WTC11 (cell line): ENCODE data around the gene DDX10. TPM values are rescaled to one million over a fixed set of nuclear protein-coding genes. Genes with fewer than 3 reads are reported as not detected.

Source experiments
- ATAC-seq: fragments of 200-7000 bp; cut with Tn5 transposase; 2 replicates; pipeline ENCODE4 v1.10.0; 2021; ENCODE audit warnings: mild to moderate bottlenecking, moderate library complexity
- CTCF ChIA-PET: fragments of 300-600 bp; sonication (Branson Sonifier 250); formaldehyde crosslinking; loops from one replicate; lab custom pipeline; 2021; ENCODE audit warnings: antibody characterized with exemption; lab: Charles Lee
- POLR2A ChIA-PET: fragments of 350-600 bp; sonication (Branson Sonifier 250); formaldehyde crosslinking; loops from one replicate; lab custom pipeline; 2021; ENCODE audit warnings: antibody characterized with exemption; lab: Charles Lee
- DNase-seq: peaks from one replicate; pipeline ENCODE4 v3.0.0; 2021; ENCODE audit warnings: low spot score
- H3K27ac Mint-ChIP-seq: 2 replicates; pipeline ENCODE4 v1.8.0; 2021; ENCODE audit warnings: mixed read lengths
- H3K27me3 Mint-ChIP-seq: 2 replicates; pipeline ENCODE4 v1.8.0; 2021; ENCODE audit warnings: low read depth, mild to moderate bottlenecking, moderate library complexity, mixed read lengths
- H3K36me3 Mint-ChIP-seq: 2 replicates; pipeline ENCODE4 v1.8.0; 2021; ENCODE audit warnings: mixed read lengths
- H3K4me1 Mint-ChIP-seq: 2 replicates; pipeline ENCODE4 v1.8.0; 2022; ENCODE audit warnings: mixed read lengths
- H3K4me3 Mint-ChIP-seq: 2 replicates; pipeline ENCODE4 v1.8.0; 2021; ENCODE audit warnings: mild to moderate bottlenecking, moderate library complexity, mixed read lengths
- H3K9me3 Mint-ChIP-seq: 2 replicates; pipeline ENCODE4 v1.8.0; 2021; ENCODE audit warnings: mixed read lengths
- CBFB ChIP-seq: sonication (generic); formaldehyde crosslinking; IDR thresholded peaks from 2 replicates; pipeline ENCODE4 v1.8.1; 2022; ENCODE audit warnings: mild to moderate bottlenecking, low read depth, missing genetic modification reagents
- ETV6 ChIP-seq: sonication (generic); formaldehyde crosslinking; IDR thresholded peaks from 2 replicates; pipeline ENCODE4 v1.8.1; 2022; ENCODE audit warnings: mild to moderate bottlenecking, missing genetic modification reagents
- GABPB1 ChIP-seq: sonication (generic); formaldehyde crosslinking; IDR thresholded peaks from 2 replicates; pipeline ENCODE4 v1.8.1; 2023; ENCODE audit warnings: mild to moderate bottlenecking, missing genetic modification reagents
- JUN ChIP-seq: sonication (generic); formaldehyde crosslinking; IDR thresholded peaks from 2 replicates; pipeline ENCODE4 v1.8.0; 2023; ENCODE audit warnings: mild to moderate bottlenecking, missing genetic modification reagents
- MYBL2 ChIP-seq: sonication (generic); formaldehyde crosslinking; IDR thresholded peaks from 2 replicates; pipeline ENCODE4 v1.8.1; 2023; ENCODE audit warnings: mild to moderate bottlenecking, moderate library complexity, missing genetic modification reagents
- NFYB ChIP-seq: sonication (generic); formaldehyde crosslinking; conservative IDR thresholded peaks from 2 replicates; pipeline ENCODE4 v1.8.0; 2022; ENCODE audit warnings: low read depth, missing genetic modification reagents
- NR1H2 ChIP-seq: sonication (generic); formaldehyde crosslinking; IDR thresholded peaks from 2 replicates; pipeline ENCODE4 v1.9.0; 2021; ENCODE audit warnings: mild to moderate bottlenecking, moderate library complexity, missing genetic modification reagents
- RELA ChIP-seq: sonication (generic); formaldehyde crosslinking; IDR thresholded peaks from 2 replicates; pipeline ENCODE4 v1.8.1; 2022; ENCODE audit warnings: missing genetic modification reagents, mild to moderate bottlenecking, borderline replicate concordance
- RORB ChIP-seq: fragments of 250-450 bp; sonication (Bioruptor Pico); IDR thresholded peaks from 2 replicates; pipeline ENCODE4 v1.9.0; 2021; ENCODE audit warnings: mild to moderate bottlenecking
- SMAD3 ChIP-seq: sonication (generic); formaldehyde crosslinking; IDR thresholded peaks from 2 replicates; pipeline ENCODE4 v1.8.0; 2022; ENCODE audit warnings: missing genetic modification reagents, mild to moderate bottlenecking, borderline replicate concordance
- ZBTB21 ChIP-seq: sonication (generic); formaldehyde crosslinking; IDR thresholded peaks from 2 replicates; pipeline ENCODE4 v1.8.1; 2023; ENCODE audit warnings: mild to moderate bottlenecking, missing genetic modification reagents, borderline replicate concordance
- ZNF219 ChIP-seq: sonication (generic); formaldehyde crosslinking; IDR thresholded peaks from 2 replicates; pipeline ENCODE4 v1.8.0; 2023; ENCODE audit warnings: missing genetic modification reagents, mild to moderate bottlenecking, borderline replicate concordance
- ZNF317 ChIP-seq: sonication (generic); formaldehyde crosslinking; IDR thresholded peaks from 2 replicates; pipeline ENCODE4 v1.8.1; 2023; ENCODE audit warnings: low read depth, mild to moderate bottlenecking, moderate library complexity, missing genetic modification reagents, borderline replicate concordance
- ZNF423 ChIP-seq: fragments of 250-450 bp; sonication (Bioruptor Pico); IDR thresholded peaks from 2 replicates; pipeline ENCODE4 v2.1.2; 2022; ENCODE audit warnings: mild to moderate bottlenecking, moderate library complexity
- ZNF671 ChIP-seq: fragments of 250-450 bp; sonication (Bioruptor Pico); IDR thresholded peaks from 2 replicates; pipeline ENCODE4 v1.8.0; 2021; ENCODE audit warnings: mild to moderate bottlenecking
- total RNA-seq: library from RNA; stranded (reverse); gene quantifications from 3 replicates; pipeline ENCODE4 v1.2.3, GENCODE V29; 2021
- TF ChIP-seq, protein P1 (sequence below): sonication (generic); formaldehyde crosslinking; IDR thresholded peaks from 2 replicates; pipeline ENCODE4 v1.8.0; 2023; ENCODE audit warnings: missing genetic modification reagents, mild to moderate bottlenecking, borderline replicate concordance
- TF ChIP-seq, protein P2 (sequence below): sonication (generic); formaldehyde crosslinking; IDR thresholded peaks from 2 replicates; pipeline ENCODE4 v1.8.1; 2022; ENCODE audit warnings: mild to moderate bottlenecking, moderate library complexity, missing genetic modification reagents
- TF ChIP-seq, protein P3 (sequence below): sonication (generic); formaldehyde crosslinking; IDR thresholded peaks from 2 replicates; pipeline ENCODE4 v1.8.1; 2022; ENCODE audit warnings: missing genetic modification reagents, borderline replicate concordance
- TF ChIP-seq, protein P4 (sequence below): sonication (generic); formaldehyde crosslinking; IDR thresholded peaks from 2 replicates; pipeline ENCODE4 v1.8.1; 2023; ENCODE audit warnings: mild to moderate bottlenecking, missing genetic modification reagents, moderate library complexity
- TF ChIP-seq, protein P5 (sequence below): sonication (generic); formaldehyde crosslinking; conservative IDR thresholded peaks from 2 replicates; pipeline ENCODE4 v1.8.1; 2022; ENCODE audit warnings: mild to moderate bottlenecking, missing genetic modification reagents
- TF ChIP-seq, protein P6 (sequence below): sonication (generic); formaldehyde crosslinking; IDR thresholded peaks from 2 replicates; pipeline ENCODE4 v1.8.0; 2022; ENCODE audit warnings: mild to moderate bottlenecking, missing genetic modification reagents
- TF ChIP-seq, protein P7 (sequence below): sonication (generic); formaldehyde crosslinking; IDR thresholded peaks from 2 replicates; pipeline ENCODE4 v1.8.0; 2022; ENCODE audit warnings: mild to moderate bottlenecking, missing genetic modification reagents

DDX10 gene
- total RNA-seq, 1 experiment from 2014 or later, result 56.8 TPM

DNA sequence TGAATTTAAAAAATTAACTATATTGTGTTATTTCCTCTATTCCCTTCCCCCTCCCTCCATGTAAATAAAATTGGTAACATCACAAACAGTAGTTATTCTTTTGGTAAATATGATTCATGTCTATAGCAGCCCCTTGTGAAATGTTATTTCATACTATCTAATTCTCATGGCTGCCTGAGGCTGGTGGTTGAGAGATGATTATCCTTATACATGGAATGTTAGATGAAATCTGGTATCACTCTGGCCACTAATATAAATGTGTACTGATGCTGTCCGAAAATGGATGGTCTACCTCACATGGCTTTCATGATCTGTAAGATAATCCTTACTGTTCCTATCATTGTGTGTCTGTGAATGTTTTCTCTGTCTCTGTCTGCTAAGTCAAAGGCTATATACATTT, 46.3 kb upstream of the DDX10 start:
- no peak for DNase-seq
- Mint-ChIP-seq H3K4me1 (peaks cover 8% of the 10 kb centered on the region), H3K36me3 (no peaks in the 10 kb centered on the region), H3K4me3 (no peak overlapping the region), H3K9me3 (no peaks in the 10 kb centered on the region), H3K27me3 (no peaks in the 10 kb centered on the region), H3K27ac (no peak overlapping the region)
- CTCF ChIA-PET, result no interaction called here
- TF ChIP-seq SMAD3 (CRISPR knock-in tag) (no peak), ETV6 (CRISPR knock-in tag) (no peak), RELA (CRISPR knock-in tag) (no peak), JUN (CRISPR knock-in tag) (no peak), ZNF317 (no peak), GABPB1 (CRISPR knock-in tag) (no peak), ZNF423 (no peak), NR1H2 (CRISPR knock-in tag) (no peak)
- TF ChIP-seq, protein P1, sequence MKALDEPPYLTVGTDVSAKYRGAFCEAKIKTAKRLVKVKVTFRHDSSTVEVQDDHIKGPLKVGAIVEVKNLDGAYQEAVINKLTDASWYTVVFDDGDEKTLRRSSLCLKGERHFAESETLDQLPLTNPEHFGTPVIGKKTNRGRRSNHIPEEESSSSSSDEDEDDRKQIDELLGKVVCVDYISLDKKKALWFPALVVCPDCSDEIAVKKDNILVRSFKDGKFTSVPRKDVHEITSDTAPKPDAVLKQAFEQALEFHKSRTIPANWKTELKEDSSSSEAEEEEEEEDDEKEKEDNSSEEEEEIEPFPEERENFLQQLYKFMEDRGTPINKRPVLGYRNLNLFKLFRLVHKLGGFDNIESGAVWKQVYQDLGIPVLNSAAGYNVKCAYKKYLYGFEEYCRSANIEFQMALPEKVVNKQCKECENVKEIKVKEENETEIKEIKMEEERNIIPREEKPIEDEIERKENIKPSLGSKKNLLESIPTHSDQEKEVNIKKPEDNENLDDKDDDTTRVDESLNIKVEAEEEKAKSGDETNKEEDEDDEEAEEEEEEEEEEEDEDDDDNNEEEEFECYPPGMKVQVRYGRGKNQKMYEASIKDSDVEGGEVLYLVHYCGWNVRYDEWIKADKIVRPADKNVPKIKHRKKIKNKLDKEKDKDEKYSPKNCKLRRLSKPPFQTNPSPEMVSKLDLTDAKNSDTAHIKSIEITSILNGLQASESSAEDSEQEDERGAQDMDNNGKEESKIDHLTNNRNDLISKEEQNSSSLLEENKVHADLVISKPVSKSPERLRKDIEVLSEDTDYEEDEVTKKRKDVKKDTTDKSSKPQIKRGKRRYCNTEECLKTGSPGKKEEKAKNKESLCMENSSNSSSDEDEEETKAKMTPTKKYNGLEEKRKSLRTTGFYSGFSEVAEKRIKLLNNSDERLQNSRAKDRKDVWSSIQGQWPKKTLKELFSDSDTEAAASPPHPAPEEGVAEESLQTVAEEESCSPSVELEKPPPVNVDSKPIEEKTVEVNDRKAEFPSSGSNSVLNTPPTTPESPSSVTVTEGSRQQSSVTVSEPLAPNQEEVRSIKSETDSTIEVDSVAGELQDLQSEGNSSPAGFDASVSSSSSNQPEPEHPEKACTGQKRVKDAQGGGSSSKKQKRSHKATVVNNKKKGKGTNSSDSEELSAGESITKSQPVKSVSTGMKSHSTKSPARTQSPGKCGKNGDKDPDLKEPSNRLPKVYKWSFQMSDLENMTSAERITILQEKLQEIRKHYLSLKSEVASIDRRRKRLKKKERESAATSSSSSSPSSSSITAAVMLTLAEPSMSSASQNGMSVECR (CRISPR knock-in tag), result no peak
- TF ChIP-seq, protein P2, sequence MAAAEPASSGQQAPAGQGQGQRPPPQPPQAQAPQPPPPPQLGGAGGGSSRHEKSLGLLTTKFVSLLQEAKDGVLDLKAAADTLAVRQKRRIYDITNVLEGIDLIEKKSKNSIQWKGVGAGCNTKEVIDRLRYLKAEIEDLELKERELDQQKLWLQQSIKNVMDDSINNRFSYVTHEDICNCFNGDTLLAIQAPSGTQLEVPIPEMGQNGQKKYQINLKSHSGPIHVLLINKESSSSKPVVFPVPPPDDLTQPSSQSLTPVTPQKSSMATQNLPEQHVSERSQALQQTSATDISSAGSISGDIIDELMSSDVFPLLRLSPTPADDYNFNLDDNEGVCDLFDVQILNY (CRISPR knock-in tag), result no peak
- TF ChIP-seq, protein P3, sequence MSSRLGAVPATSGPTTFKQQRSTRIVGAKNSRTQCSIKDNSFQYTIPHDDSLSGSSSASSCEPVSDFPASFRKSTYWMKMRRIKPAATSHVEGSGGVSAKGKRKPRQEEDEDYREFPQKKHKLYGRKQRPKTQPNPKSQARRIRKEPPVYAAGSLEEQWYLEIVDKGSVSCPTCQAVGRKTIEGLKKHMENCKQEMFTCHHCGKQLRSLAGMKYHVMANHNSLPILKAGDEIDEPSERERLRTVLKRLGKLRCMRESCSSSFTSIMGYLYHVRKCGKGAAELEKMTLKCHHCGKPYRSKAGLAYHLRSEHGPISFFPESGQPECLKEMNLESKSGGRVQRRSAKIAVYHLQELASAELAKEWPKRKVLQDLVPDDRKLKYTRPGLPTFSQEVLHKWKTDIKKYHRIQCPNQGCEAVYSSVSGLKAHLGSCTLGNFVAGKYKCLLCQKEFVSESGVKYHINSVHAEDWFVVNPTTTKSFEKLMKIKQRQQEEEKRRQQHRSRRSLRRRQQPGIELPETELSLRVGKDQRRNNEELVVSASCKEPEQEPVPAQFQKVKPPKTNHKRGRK, result no peak
- POLR2A ChIA-PET, result no interaction called here
- ATAC-seq, result no peak

DNA sequence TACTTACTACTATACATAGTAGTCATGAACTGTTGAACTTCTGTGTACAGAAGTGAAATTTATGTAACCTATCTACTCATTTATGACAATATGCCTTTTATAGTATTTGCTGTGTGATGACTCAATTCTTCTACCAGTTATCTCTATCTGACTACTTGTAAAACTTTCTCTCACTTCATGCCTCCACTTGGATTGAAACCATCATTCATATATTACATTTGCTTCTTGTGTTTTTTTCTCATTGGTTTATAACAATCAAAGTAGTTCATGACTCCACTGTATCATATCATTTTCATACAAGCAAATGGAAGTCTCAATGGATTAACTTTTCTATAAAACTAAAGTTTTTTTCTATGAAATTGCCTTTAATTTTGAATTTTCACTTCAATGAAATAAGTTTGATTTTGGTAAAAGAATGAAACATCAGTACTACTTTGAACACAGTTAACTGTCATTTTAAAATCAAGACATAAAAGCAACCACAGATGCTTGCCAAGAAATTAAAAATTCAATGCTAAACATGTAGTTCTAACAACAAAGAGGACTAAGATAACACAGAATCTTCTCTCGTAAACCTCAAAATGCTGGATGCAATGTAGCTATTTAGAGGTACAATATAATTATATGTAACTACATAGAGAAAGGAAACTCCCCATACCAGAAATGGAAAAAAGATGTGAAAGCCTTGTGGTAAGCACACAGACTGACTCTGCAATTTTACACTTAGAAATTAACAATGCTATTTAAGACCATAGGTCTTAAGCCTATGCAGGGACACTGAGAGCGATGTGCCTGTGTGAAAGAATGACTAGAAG, 43.7 kb upstream of the DDX10 start:
- H3K4me3 Mint-ChIP-seq, result no peak overlapping the region
- no peaks in the 10 kb centered on the region for H3K27me3 Mint-ChIP-seq
- TF ChIP-seq, protein P4, sequence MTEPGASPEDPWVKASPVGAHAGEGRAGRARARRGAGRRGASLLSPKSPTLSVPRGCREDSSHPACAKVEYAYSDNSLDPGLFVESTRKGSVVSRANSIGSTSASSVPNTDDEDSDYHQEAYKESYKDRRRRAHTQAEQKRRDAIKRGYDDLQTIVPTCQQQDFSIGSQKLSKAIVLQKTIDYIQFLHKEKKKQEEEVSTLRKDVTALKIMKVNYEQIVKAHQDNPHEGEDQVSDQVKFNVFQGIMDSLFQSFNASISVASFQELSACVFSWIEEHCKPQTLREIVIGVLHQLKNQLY (CRISPR knock-in tag), result no peak
- TF ChIP-seq ZBTB21, result no peak
- no peak for TF ChIP-seq ZNF219
- TF ChIP-seq ZNF671, result no peak
- no peak for TF ChIP-seq MYBL2 (CRISPR knock-in tag)
- TF ChIP-seq NFYB (CRISPR knock-in tag), result no peak
- TF ChIP-seq CBFB, result no peak
- TF ChIP-seq, protein P5, sequence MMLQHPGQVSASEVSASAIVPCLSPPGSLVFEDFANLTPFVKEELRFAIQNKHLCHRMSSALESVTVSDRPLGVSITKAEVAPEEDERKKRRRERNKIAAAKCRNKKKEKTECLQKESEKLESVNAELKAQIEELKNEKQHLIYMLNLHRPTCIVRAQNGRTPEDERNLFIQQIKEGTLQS, result no peak
- TF ChIP-seq RORB (CRISPR knock-in tag), result no peak
- TF ChIP-seq, protein P6, sequence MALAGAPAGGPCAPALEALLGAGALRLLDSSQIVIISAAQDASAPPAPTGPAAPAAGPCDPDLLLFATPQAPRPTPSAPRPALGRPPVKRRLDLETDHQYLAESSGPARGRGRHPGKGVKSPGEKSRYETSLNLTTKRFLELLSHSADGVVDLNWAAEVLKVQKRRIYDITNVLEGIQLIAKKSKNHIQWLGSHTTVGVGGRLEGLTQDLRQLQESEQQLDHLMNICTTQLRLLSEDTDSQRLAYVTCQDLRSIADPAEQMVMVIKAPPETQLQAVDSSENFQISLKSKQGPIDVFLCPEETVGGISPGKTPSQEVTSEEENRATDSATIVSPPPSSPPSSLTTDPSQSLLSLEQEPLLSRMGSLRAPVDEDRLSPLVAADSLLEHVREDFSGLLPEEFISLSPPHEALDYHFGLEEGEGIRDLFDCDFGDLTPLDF (CRISPR knock-in tag), result no peak
- no peak for TF ChIP-seq RELA (CRISPR knock-in tag)
- TF ChIP-seq, protein P7, sequence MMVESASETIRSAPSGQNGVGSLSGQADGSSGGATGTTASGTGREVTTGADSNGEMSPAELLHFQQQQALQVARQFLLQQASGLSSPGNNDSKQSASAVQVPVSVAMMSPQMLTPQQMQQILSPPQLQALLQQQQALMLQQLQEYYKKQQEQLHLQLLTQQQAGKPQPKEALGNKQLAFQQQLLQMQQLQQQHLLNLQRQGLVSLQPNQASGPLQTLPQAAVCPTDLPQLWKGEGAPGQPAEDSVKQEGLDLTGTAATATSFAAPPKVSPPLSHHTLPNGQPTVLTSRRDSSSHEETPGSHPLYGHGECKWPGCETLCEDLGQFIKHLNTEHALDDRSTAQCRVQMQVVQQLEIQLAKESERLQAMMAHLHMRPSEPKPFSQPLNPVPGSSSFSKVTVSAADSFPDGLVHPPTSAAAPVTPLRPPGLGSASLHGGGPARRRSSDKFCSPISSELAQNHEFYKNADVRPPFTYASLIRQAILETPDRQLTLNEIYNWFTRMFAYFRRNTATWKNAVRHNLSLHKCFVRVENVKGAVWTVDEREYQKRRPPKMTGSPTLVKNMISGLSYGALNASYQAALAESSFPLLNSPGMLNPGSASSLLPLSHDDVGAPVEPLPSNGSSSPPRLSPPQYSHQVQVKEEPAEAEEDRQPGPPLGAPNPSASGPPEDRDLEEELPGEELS, result no peak
- no peaks in the 10 kb centered on the region for H3K36me3 Mint-ChIP-seq
- peaks cover 16% of the 10 kb centered on the region for H3K4me1 Mint-ChIP-seq
- CTCF ChIA-PET, result no interaction called here
- H3K27ac Mint-ChIP-seq, result no peak overlapping the region
- POLR2A ChIA-PET, result interaction anchor here (0.7 kb wide), 1 partner anchor 27 kb away, joined by 3 read pairs; no protein-coding TSS in a partner anchor
- no peak for DNase-seq
- peaks cover 6% of the 10 kb centered on the region; the same call in 1 of the 2 replicates for H3K9me3 Mint-ChIP-seq
- no peak for ATAC-seq
